HEK293 (cell line): Measurements from ENCODE around the gene SGMS1.
A peak's percentile ranks its signal among the peaks of the same experiment; 100 is the strongest.

Experiments used
- CTCF ChIA-PET: fragments of 350-600 bp; formaldehyde crosslinking; extraction: SDS; loops from one replicate; lab custom pipeline; 2021; ENCODE audit warnings: antibody characterized with exemption; lab: Yijun Ruan, JAX
- POLR2A ChIA-PET: fragments of 300-600 bp; formaldehyde crosslinking; extraction: SDS; loops from one replicate; lab custom pipeline; 2020; ENCODE audit warnings: antibody characterized with exemption, inconsistent platforms; lab: Yijun Ruan, JAX
- H3K27ac ChIP-seq: fragments of 200-500 bp; sonication (Bioruptor generic); 2 replicates; pipeline ENCODE4 v1.5.1; 2014; ENCODE audit warnings: low read depth, low read length, control low read depth, inconsistent platforms; ENCODE audit errors: extremely low read depth
- H3K36me3 ChIP-seq, 2 experiments: fragments of 200-500 bp in 1 of 2; sonication (Bioruptor generic) in 1 of 2; 1 replicate in 1 of 2; 2 replicates in 1 of 2; pipeline ENCODE4 v1.5.1; 2014 to 2017; ENCODE audit warnings: inconsistent platforms in 2 of 2, low read length in 2 of 2; ENCODE audit not compliant: control insufficient read depth in 2 of 2, insufficient read depth in 1 of 2
- H3K4me1 ChIP-seq: fragments of 200-500 bp; sonication (Bioruptor generic); 2 replicates; pipeline ENCODE4 v1.5.1; 2014; ENCODE audit warnings: mild to moderate bottlenecking, low read length, inconsistent platforms; ENCODE audit not compliant: control insufficient read depth, insufficient read depth
- H3K4me3 ChIP-seq: 2 replicates; pipeline ENCODE4 v1.5.1; 2011; ENCODE audit warnings: low read depth, mild to moderate bottlenecking, control low read depth, low read length, moderate library complexity
- H3K9me3 ChIP-seq: fragments of 200-500 bp; sonication (Bioruptor generic); 2 replicates; pipeline ENCODE4 v1.5.1; 2014; ENCODE audit warnings: low read depth, low read length, inconsistent platforms; ENCODE audit not compliant: control insufficient read depth, insufficient read depth
- PATZ1 ChIP-seq: fragments of 450-650 bp; formaldehyde crosslinking; IDR thresholded peaks from 2 replicates; pipeline ENCODE4 v1.5.1; 2016; ENCODE audit warnings: missing biosample characterization, missing genetic modification characterization
- PRDM4 ChIP-seq: fragments of 450-650 bp; formaldehyde crosslinking; IDR thresholded peaks from 2 replicates; pipeline ENCODE4 v1.5.1; 2017; ENCODE audit warnings: missing biosample characterization, missing genetic modification characterization
- PRDM6 ChIP-seq: fragments of 450-650 bp; formaldehyde crosslinking; IDR thresholded peaks from 2 replicates; pipeline ENCODE4 v1.5.1; 2017; ENCODE audit warnings: missing biosample characterization, missing genetic modification characterization
- ZIC2 ChIP-seq: fragments of 450-650 bp; formaldehyde crosslinking; IDR thresholded peaks from 2 replicates; pipeline ENCODE4 v1.5.1; 2016; ENCODE audit warnings: missing biosample characterization, missing genetic modification characterization
- ZNF10 ChIP-seq: fragments of 450-650 bp; formaldehyde crosslinking; IDR thresholded peaks from 2 replicates; pipeline ENCODE4 v1.5.1; 2017; ENCODE audit warnings: missing biosample characterization, missing genetic modification characterization
- ZNF114 ChIP-seq: fragments of 450-650 bp; formaldehyde crosslinking; IDR thresholded peaks from 2 replicates; pipeline ENCODE4 v1.5.0; 2017; ENCODE audit warnings: missing biosample characterization, missing genetic modification characterization
- ZNF335 ChIP-seq: fragments of 450-650 bp; formaldehyde crosslinking; conservative IDR thresholded peaks from 2 replicates; pipeline ENCODE4 v1.5.1; 2016; ENCODE audit warnings: missing biosample characterization, missing genetic modification characterization
- ZNF37A ChIP-seq: fragments of 450-650 bp; IDR thresholded peaks from 2 replicates; pipeline ENCODE4 v1.5.1; 2018; ENCODE audit warnings: missing biosample characterization, missing genetic modification characterization
- ZNF518A ChIP-seq: fragments of 450-650 bp; formaldehyde crosslinking; conservative IDR thresholded peaks from 2 replicates; pipeline ENCODE4 v1.5.1; 2016; ENCODE audit warnings: low read depth, missing biosample characterization, missing genetic modification characterization
- ZNF623 ChIP-seq: fragments of 450-650 bp; formaldehyde crosslinking; IDR thresholded peaks from 2 replicates; pipeline ENCODE4 v1.5.1; 2016; ENCODE audit warnings: missing biosample characterization, missing genetic modification characterization
- ZNF660 ChIP-seq: fragments of 450-650 bp; IDR thresholded peaks from 2 replicates; pipeline ENCODE4 v1.5.1; 2018; ENCODE audit warnings: missing biosample characterization, mild to moderate bottlenecking, missing genetic modification characterization
- ZNF76 ChIP-seq: fragments of 450-650 bp; formaldehyde crosslinking; IDR thresholded peaks from 2 replicates; pipeline ENCODE4; 2016; ENCODE audit warnings: low read depth, missing biosample characterization, missing genetic modification characterization, borderline replicate concordance
- ZSCAN18 ChIP-seq: fragments of 450-650 bp; formaldehyde crosslinking; IDR thresholded peaks from 2 replicates; pipeline ENCODE4 v1.5.1; 2016; ENCODE audit warnings: missing biosample characterization, missing genetic modification characterization

SGMS1 gene

GRCh38 chr10:50610368-50610767 is 13.4 kb downstream of the SGMS1 start:
- no peak for TF ChIP-seq ZNF660 (tag by site-specific recombination)
- TF ChIP-seq PRDM4, result peak; percentile 93
- no peak for TF ChIP-seq PRDM6 (tag by site-specific recombination)
- TF ChIP-seq ZNF623 (tag by site-specific recombination), result no peak
- TF ChIP-seq, all 188 proteins: peak for 1
- H3K4me1 ChIP-seq, result peaks cover 14% of the 10 kb centered on the region; the same call in 1 of the 2 replicates
- H3K36me3 ChIP-seq, result no peaks in the 10 kb centered on the region
- H3K4me3 ChIP-seq, result no peak overlapping the region
- no peaks in the 10 kb centered on the region for H3K9me3 ChIP-seq
- ChIA-PET CTCF (no interaction called here), POLR2A (no interaction called here)
- H3K27ac ChIP-seq, result no peak overlapping the region

- ChIA-PET POLR2A (no interaction called here), CTCF (interaction anchor here (0.8 kb wide), 1 partner anchor 14 kb away, joined by 3 read pairs; no protein-coding TSS in a partner anchor)
- Histone ChIP-seq H3K27ac (no peak overlapping the region), H3K9me3 (no peaks in the 10 kb centered on the region), H3K4me3 (no peak overlapping the region), H3K36me3 (no peaks in the 10 kb centered on the region), H3K4me1 (peaks cover 29% of the 10 kb centered on the region)
- TF ChIP-seq ZNF10 (tag by site-specific recombination), result no peak
- TF ChIP-seq ZNF37A (tag by site-specific recombination), result no peak
- TF ChIP-seq ZNF335 (tag by site-specific recombination), result no peak
- TF ChIP-seq ZNF518A (tag by site-specific recombination), result no peak
- TF ChIP-seq PATZ1, result no peak
- no peak for TF ChIP-seq ZSCAN18
- no peak for TF ChIP-seq ZIC2 (tag by site-specific recombination)
- TF ChIP-seq ZNF114, result no peak
- TF ChIP-seq ZNF76 (tag by site-specific recombination), result no peak
These were observed 16.3 kb downstream of the SGMS1 start for GRCh38 chr10:50607356-50607925.
